ENCODE measurements around the gene PNKD.

GRCh38 chr2:218310853-218311540, 40.7 kb downstream of the PNKD start:
- TF ChIP-seq, protein P1, sequence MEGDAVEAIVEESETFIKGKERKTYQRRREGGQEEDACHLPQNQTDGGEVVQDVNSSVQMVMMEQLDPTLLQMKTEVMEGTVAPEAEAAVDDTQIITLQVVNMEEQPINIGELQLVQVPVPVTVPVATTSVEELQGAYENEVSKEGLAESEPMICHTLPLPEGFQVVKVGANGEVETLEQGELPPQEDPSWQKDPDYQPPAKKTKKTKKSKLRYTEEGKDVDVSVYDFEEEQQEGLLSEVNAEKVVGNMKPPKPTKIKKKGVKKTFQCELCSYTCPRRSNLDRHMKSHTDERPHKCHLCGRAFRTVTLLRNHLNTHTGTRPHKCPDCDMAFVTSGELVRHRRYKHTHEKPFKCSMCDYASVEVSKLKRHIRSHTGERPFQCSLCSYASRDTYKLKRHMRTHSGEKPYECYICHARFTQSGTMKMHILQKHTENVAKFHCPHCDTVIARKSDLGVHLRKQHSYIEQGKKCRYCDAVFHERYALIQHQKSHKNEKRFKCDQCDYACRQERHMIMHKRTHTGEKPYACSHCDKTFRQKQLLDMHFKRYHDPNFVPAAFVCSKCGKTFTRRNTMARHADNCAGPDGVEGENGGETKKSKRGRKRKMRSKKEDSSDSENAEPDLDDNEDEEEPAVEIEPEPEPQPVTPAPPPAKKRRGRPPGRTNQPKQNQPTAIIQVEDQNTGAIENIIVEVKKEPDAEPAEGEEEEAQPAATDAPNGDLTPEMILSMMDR (IDR thresholded peaks at IDR 0.05) = no peak
- no peak for TF ChIP-seq POLR2A (IDR thresholded peaks at IDR 0.05)

Measured in adrenal gland (tissue), 5 donors.